ENCODE results near the gene PLD1. TPM values are rescaled to one million over a fixed set of nuclear protein-coding genes. Genes with fewer than 3 reads are reported as not detected.

PLD1 gene
- total RNA-seq, 4 donors from 2014 or later = 52.1 to 88.3 (median 77.4) TPM

- peak overlapping the region in 3 of 4 donors; percentile 9 to 58 (median 36) for H3K27ac ChIP-seq
- H3K9me3 ChIP-seq = no peaks in the 10 kb centered on the region
- H3K36me3 ChIP-seq = no peaks in the 10 kb centered on the region
- H3K27me3 ChIP-seq = no peaks in the 10 kb centered on the region
- no peak overlapping the region for H3K4me3 ChIP-seq
- no peak for DNase-seq
- peaks cover 0 to 10% (median 0%) of the 10 kb centered on the region in 4 donors for H3K4me1 ChIP-seq
- intact Hi-C loops (cut with DNase I; ENCODE audit: low total_unique reads) = no loop called here
- in situ Hi-C loops (cut with MboI; ENCODE audit: low pct_ligation_motif_present in 1 of 4, low pct_unique_long_range_greater_than_20kb in 1 of 4, low sequenced_read_pairs in 3 of 4) = loop anchor here in 2 of 4 donors (25.0 kb wide), 2 partner anchors 188 to 512 kb away; no protein-coding TSS in a partner anchor
- WGBS, 2 donors (ENCODE audit: low coverage in 1 of 2) = 79 to 87% methylated on average over 6 to 7 of the region's 7 CpGs
- TF ChIP-seq EP300 (IDR thresholded peaks at IDR 0.05; ENCODE audit: low read depth) = no peak
- TF ChIP-seq POLR2A (IDR thresholded peaks at IDR 0.05) = no peak
- TF ChIP-seq CTCF (IDR thresholded peaks at IDR 0.05) = no peak
- TF ChIP-seq POLR2AphosphoS5 (IDR thresholded peaks at IDR 0.05) = no peak
Observed at GRCh38 chr3:171824824-171825221, 14.5 kb upstream of the PLD1 start.

GRCh38 chr3:171824116-171824515, 13.8 kb upstream of the PLD1 start:
- Histone ChIP-seq H3K27ac (no peak overlapping the region), H3K36me3 (no peaks in the 10 kb centered on the region)

GRCh38 chr3:171822431-171823106, 12.3 kb upstream of the PLD1 start:
- no peaks in the 10 kb centered on the region for H3K27me3 ChIP-seq
- intact Hi-C loops (cut with DNase I; ENCODE audit: low total_unique reads) = no loop called here
- H3K4me1 ChIP-seq = no peaks in the 10 kb centered on the region
- TF ChIP-seq POLR2AphosphoS5 (IDR thresholded peaks at IDR 0.05) = no peak
- TF ChIP-seq CTCF (IDR thresholded peaks at IDR 0.05) = no peak
- TF ChIP-seq EP300 (IDR thresholded peaks at IDR 0.05; ENCODE audit: low read depth) = no peak
- no peak for TF ChIP-seq POLR2A (IDR thresholded peaks at IDR 0.05)
- no peak overlapping the region for H3K4me3 ChIP-seq
- in situ Hi-C loops (cut with MboI; ENCODE audit: low pct_ligation_motif_present in 1 of 4, low pct_unique_long_range_greater_than_20kb in 1 of 4, low sequenced_read_pairs in 3 of 4) = no loop called here
- no peak for DNase-seq
- no peaks in the 10 kb centered on the region for H3K36me3 ChIP-seq
- no peak overlapping the region for H3K27ac ChIP-seq
- 68 to 83% methylated on average over 4 of the region's 4 CpGs for whole genome bisulfite sequencing, 2 donors (ENCODE audit: low coverage in 1 of 2)
- H3K9me3 ChIP-seq = no peaks in the 10 kb centered on the region

More at GRCh38 chr3:171824116-171824515, 13.8 kb upstream of the PLD1 start:
- TF ChIP-seq EP300 (IDR thresholded peaks at IDR 0.05; ENCODE audit: low read depth) (no peak), POLR2AphosphoS5 (IDR thresholded peaks at IDR 0.05) (no peak), CTCF (IDR thresholded peaks at IDR 0.05) (no peak), POLR2A (IDR thresholded peaks at IDR 0.05) (no peak)
- in situ Hi-C loops (cut with MboI; ENCODE audit: low pct_ligation_motif_present in 1 of 4, low pct_unique_long_range_greater_than_20kb in 1 of 4, low sequenced_read_pairs in 3 of 4) (no loop called here), intact Hi-C loops (cut with DNase I; ENCODE audit: low total_unique reads) (no loop called here)
- H3K9me3 ChIP-seq = no peaks in the 10 kb centered on the region
- DNase-seq = no peak
- no peaks in the 10 kb centered on the region for H3K27me3 ChIP-seq
- H3K4me1 ChIP-seq = peaks cover 0 to 3% (median 0%) of the 10 kb centered on the region in 4 donors
- H3K4me3 ChIP-seq = no peak overlapping the region
- WGBS, 2 donors (ENCODE audit: low coverage in 1 of 2) = 75 to 79% methylated on average over 3 to 6 of the region's 6 CpGs

GRCh38 chr3:171821778-171822358, 11.6 kb upstream of the PLD1 start:
- Histone ChIP-seq H3K27me3 (no peaks in the 10 kb centered on the region), H3K4me3 (no peak overlapping the region), H3K36me3 (no peaks in the 10 kb centered on the region), H3K4me1 (no peaks in the 10 kb centered on the region), H3K9me3 (no peaks in the 10 kb centered on the region), H3K27ac (no peak overlapping the region)
- TF ChIP-seq CTCF (IDR thresholded peaks at IDR 0.05) (no peak), EP300 (IDR thresholded peaks at IDR 0.05; ENCODE audit: low read depth) (no peak), POLR2A (IDR thresholded peaks at IDR 0.05) (no peak), POLR2AphosphoS5 (IDR thresholded peaks at IDR 0.05) (no peak)
- 83 to 86% methylated on average over 2 of the region's 2 CpGs for WGBS, 2 donors (ENCODE audit: low coverage in 1 of 2)
- in situ Hi-C loops (cut with MboI; ENCODE audit: low pct_ligation_motif_present in 1 of 4, low pct_unique_long_range_greater_than_20kb in 1 of 4, low sequenced_read_pairs in 3 of 4) = no loop called here
- intact Hi-C loops (cut with DNase I; ENCODE audit: low total_unique reads) = no loop called here
- DNase-seq = no peak

Data from transverse colon (tissue), 4 donors.